Breast epithelium (tissue), 3 donors: ENCODE measurements around the gene CREM.

Source experiments
- POLR2A ChIP-seq: fragments of 450-650 bp; IDR thresholded peaks from one replicate; pipeline ENCODE4 v1.6.1; 2016; ENCODE audit warnings: antibody characterized with exemption, mild to moderate bottlenecking, moderate library complexity
- POLR2AphosphoS5 ChIP-seq, 3 donors: sonication (generic); formaldehyde crosslinking; IDR thresholded peaks; one replicate each; pipeline ENCODE4 v1.6.1; 2017; ENCODE audit warnings: antibody characterized with exemption in 3 of 3
- TF ChIP-seq, protein P1 (sequence below), 3 donors: fragments of 450-650 bp; IDR thresholded peaks; one replicate each; pipeline ENCODE4 v1.5.1; 2016 to 2017; ENCODE audit warnings: antibody characterized with exemption in 3 of 3, mild to moderate bottlenecking in 3 of 3, moderate library complexity in 3 of 3

- TF ChIP-seq, protein P1, sequence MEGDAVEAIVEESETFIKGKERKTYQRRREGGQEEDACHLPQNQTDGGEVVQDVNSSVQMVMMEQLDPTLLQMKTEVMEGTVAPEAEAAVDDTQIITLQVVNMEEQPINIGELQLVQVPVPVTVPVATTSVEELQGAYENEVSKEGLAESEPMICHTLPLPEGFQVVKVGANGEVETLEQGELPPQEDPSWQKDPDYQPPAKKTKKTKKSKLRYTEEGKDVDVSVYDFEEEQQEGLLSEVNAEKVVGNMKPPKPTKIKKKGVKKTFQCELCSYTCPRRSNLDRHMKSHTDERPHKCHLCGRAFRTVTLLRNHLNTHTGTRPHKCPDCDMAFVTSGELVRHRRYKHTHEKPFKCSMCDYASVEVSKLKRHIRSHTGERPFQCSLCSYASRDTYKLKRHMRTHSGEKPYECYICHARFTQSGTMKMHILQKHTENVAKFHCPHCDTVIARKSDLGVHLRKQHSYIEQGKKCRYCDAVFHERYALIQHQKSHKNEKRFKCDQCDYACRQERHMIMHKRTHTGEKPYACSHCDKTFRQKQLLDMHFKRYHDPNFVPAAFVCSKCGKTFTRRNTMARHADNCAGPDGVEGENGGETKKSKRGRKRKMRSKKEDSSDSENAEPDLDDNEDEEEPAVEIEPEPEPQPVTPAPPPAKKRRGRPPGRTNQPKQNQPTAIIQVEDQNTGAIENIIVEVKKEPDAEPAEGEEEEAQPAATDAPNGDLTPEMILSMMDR (IDR thresholded peaks at IDR 0.05) = no peak
- TF ChIP-seq POLR2A = no peak
- TF ChIP-seq POLR2AphosphoS5 (IDR thresholded peaks at IDR 0.05) = no peak
Measured at GRCh38 chr10:35219891-35220890, 93.5 kb downstream of the CREM start.
